GM12878 (cell line): Measurements from ENCODE around the gene SLC45A2. TPM values are rescaled to one million over a fixed set of nuclear protein-coding genes. Genes with fewer than 3 reads are reported as not detected.

Experiments used
- BHLHE40 ChIP-seq, 2 experiments: fragments of 450-650 bp in 1 of 2; IDR thresholded peaks; 2 replicates each; pipeline ENCODE4 v1.6.1; 2011 to 2017; ENCODE audit warnings: low read depth in 2 of 2, borderline replicate concordance in 1 of 2, improper control_type of control experiment in 1 of 2, low read length in 1 of 2, mild to moderate bottlenecking in 1 of 2
- CEBPZ ChIP-seq: fragments of 150-350 bp; IDR thresholded peaks from 2 replicates; pipeline ENCODE4 v1.6.1; 2016; ENCODE audit warnings: low read depth, low read length
- CREM ChIP-seq: IDR thresholded peaks from 2 replicates; pipeline ENCODE4 v1.6.1; 2014; ENCODE audit warnings: antibody characterized with exemption, low read depth
- E2F8 ChIP-seq: fragments of 450-650 bp; IDR thresholded peaks from 2 replicates; pipeline ENCODE4 v1.6.1; 2018; ENCODE audit warnings: mild to moderate bottlenecking, low read depth, moderate library complexity; ENCODE audit not compliant: partially characterized antibody
- POU2F2 ChIP-seq: IDR thresholded peaks from 3 replicates; pipeline ENCODE4 v1.6.1; 2011; ENCODE audit warnings: low read depth, mild to moderate bottlenecking, low read length, borderline replicate concordance
- SMARCA5 ChIP-seq: fragments of 450-650 bp; IDR thresholded peaks from 2 replicates; pipeline ENCODE4 v1.6.1; 2017; ENCODE audit warnings: mild to moderate bottlenecking
- ZNF274 ChIP-seq: IDR thresholded peaks from one replicate; pipeline ENCODE4 v1.8.0; 2011; ENCODE audit not compliant: insufficient read length, insufficient read depth
- polyA plus RNA-seq, 11 experiments: library from polyadenylated mRNA; depleted of rRNA in 4 of 11; unstranded in 6 of 11; stranded (reverse) in 5 of 11; fragments of >200 nt; fragmentation: Nextera tagmentation in 4 of 11; fragmentation: Illumina TruSeq in 1 of 11; extraction: Ambion mirVana in 4 of 11; extraction: Trizol in 1 of 11; gene quantifications; 1 replicate in 1 of 11; 2 replicates in 10 of 11; pipeline versions ENCODE4 v1.2.1 to v1.2.3, GENCODE V29; 2011 to 2016; ENCODE audit warnings: inconsistent platforms in 2 of 11, missing spikeins in 2 of 11, low read depth in 1 of 11
- total RNA-seq, 4 experiments: library from RNA; depleted of rRNA in 3 of 4; stranded (reverse); fragments of >200 nt in 3 of 4; fragmentation: Illumina TruSeq in 1 of 4; extraction: Trizol in 1 of 4; gene quantifications; 2 replicates each; pipeline versions ENCODE4 v1.2.1 to v1.2.3, GENCODE V29; 2013 to 2021

Gene SLC45A2
- total and polyA plus RNA-seq, 10 of the 15 experiments (the other 5 are each of a cell fraction or from before 2014, with no cell fraction given): 0.06 to 0.07 TPM; not detected in 8

GRCh38 chr5:34001241-34001841, 16.8 kb upstream of the SLC45A2 start (continued):
- TF ChIP-seq CEBPZ (no peak), CREM (no peak), BHLHE40 (IDR thresholded peaks at IDR 0.05; ENCODE audit: borderline replicate concordance in 1 of 2, low read depth in 2 of 2, low read length in 1 of 2) (no peak), SMARCA5 (no peak), ZNF274 (no peak), POU2F2 (no peak), E2F8 (no peak)
